Upper lobe of left lung (tissue), 4 donors: ENCODE results near the gene BMPR1B.

Source experiments
- POLR2A ChIP-seq, 4 donors: fragments of 450-650 bp; IDR thresholded peaks; one replicate each; pipeline ENCODE4 v1.5.1; 2016 to 2017; ENCODE audit warnings: antibody characterized with exemption in 4 of 4, mild to moderate bottlenecking in 2 of 4
- POLR2AphosphoS5 ChIP-seq, 2 donors: sonication (generic); formaldehyde crosslinking; IDR thresholded peaks; one replicate each; pipeline ENCODE4 v1.5.1; 2017; ENCODE audit warnings: antibody characterized with exemption in 2 of 2

DNA sequence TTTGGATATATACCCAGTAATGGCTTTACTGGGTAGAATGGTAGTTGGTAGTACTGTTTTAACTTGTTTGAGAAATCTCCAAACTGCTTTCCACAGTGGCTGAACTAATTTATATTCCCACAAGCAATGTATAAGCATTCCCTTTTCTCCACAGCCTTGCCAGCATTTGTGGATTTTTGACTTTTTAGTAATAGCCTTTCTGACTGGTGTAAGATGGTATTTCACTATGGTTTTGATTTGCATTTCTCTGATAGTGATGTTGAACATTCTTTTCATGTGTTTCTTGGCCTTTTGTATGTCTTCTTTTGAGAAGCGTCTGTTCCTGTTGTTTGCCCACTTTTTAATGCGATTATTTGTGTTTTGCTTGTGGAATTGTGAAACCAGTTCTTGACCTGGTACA, 290.5 kb downstream of the BMPR1B start:
- TF ChIP-seq POLR2A (IDR thresholded peaks at IDR 0.05) (no peak), POLR2AphosphoS5 (IDR thresholded peaks at IDR 0.05) (no peak)
